GM12878 (cell line): ENCODE results near the gene LSM2. TPM values are rescaled to one million over a fixed set of nuclear protein-coding genes. Genes with fewer than 3 reads are reported as not detected.
A peak's percentile ranks its signal among the peaks of the same experiment; 100 is the strongest.

Experiments
- BHLHE40 ChIP-seq, 2 experiments: fragments of 450-650 bp in 1 of 2; IDR thresholded peaks; 2 replicates each; pipeline ENCODE4 v1.6.1; 2011 to 2017; ENCODE audit warnings: low read depth in 2 of 2, borderline replicate concordance in 1 of 2, improper control_type of control experiment in 1 of 2, low read length in 1 of 2, mild to moderate bottlenecking in 1 of 2
- BRCA1 ChIP-seq: IDR thresholded peaks from 2 replicates; pipeline ENCODE4 v1.6.1; 2011; ENCODE audit warnings: low read depth, low read length, improper control_type of control experiment
- CBFB ChIP-seq: IDR thresholded peaks from 2 replicates; pipeline ENCODE4 v1.6.1; 2016; ENCODE audit warnings: antibody characterized with exemption, low read depth
- E2F4 ChIP-seq: IDR thresholded peaks from 2 replicates; pipeline ENCODE4 v1.6.1; 2012; ENCODE audit warnings: low read depth, low read length, improper control_type of control experiment
- ELK1 ChIP-seq: IDR thresholded peaks from 2 replicates; pipeline ENCODE4 v1.6.1; 2012; ENCODE audit warnings: low read depth, low read length, improper control_type of control experiment
- ESRRA ChIP-seq: IDR thresholded peaks from 2 replicates; pipeline ENCODE4 v1.6.1; 2012; ENCODE audit warnings: mild to moderate bottlenecking, low read length, improper control_type of control experiment
- HCFC1 ChIP-seq: fragments of 150-350 bp; IDR thresholded peaks from 2 replicates; pipeline ENCODE4 v1.6.1; 2014; ENCODE audit warnings: low read length
- HDAC6 ChIP-seq: fragments of 200-600 bp; sonication (generic); IDR thresholded peaks from one replicate; pipeline ENCODE4 v1.8.0; 2017; ENCODE audit warnings: antibody characterized with exemption; ENCODE audit not compliant: unreplicated experiment
- MTA2 ChIP-seq: fragments of 450-650 bp; IDR thresholded peaks from 2 replicates; pipeline ENCODE4 v1.6.1; 2016; ENCODE audit warnings: low read depth, mild to moderate bottlenecking, moderate library complexity
- NFIC ChIP-seq: IDR thresholded peaks from 2 replicates; pipeline ENCODE4 v1.6.1; 2012; ENCODE audit warnings: low read depth, mild to moderate bottlenecking, inconsistent platforms, low read length, moderate library complexity
- NR2C2 ChIP-seq: IDR thresholded peaks from 2 replicates; pipeline ENCODE4 v1.6.1; 2011; ENCODE audit warnings: borderline replicate concordance, low read depth; ENCODE audit not compliant: control insufficient read depth, insufficient read length
- POLR2A ChIP-seq: IDR thresholded peaks from 2 replicates; pipeline ENCODE4 v1.6.1; 2011; ENCODE audit warnings: low read depth, mild to moderate bottlenecking, low read length
- POLR2AphosphoS2 ChIP-seq: IDR thresholded peaks from 2 replicates; pipeline ENCODE4 v1.6.1; 2011; ENCODE audit warnings: low read depth, mild to moderate bottlenecking, low read length, improper control_type of control experiment, moderate library complexity
- RBBP5 ChIP-seq: fragments of 200-600 bp; sonication (generic); conservative IDR thresholded peaks from 2 replicates; pipeline ENCODE4 v1.6.1; 2016
- RCOR1 ChIP-seq: conservative IDR thresholded peaks from 2 replicates; pipeline ENCODE4 v1.6.1; 2012; ENCODE audit warnings: low read depth, low read length, improper control_type of control experiment
- SIN3A ChIP-seq: IDR thresholded peaks from 2 replicates; pipeline ENCODE4 v1.6.1; 2012; ENCODE audit warnings: low read depth, low read length, improper control_type of control experiment
- SKIL ChIP-seq: fragments of 450-650 bp; IDR thresholded peaks from 2 replicates; pipeline ENCODE4 v1.6.1; 2017; ENCODE audit warnings: mild to moderate bottlenecking, low read depth, inconsistent platforms; ENCODE audit not compliant: poor library complexity, severe bottlenecking
- TARDBP ChIP-seq: IDR thresholded peaks from 2 replicates; pipeline ENCODE4 v1.6.1; 2016; ENCODE audit warnings: borderline replicate concordance
- USF1 ChIP-seq: IDR thresholded peaks from 2 replicates; pipeline ENCODE4 v1.6.1; 2011; ENCODE audit warnings: borderline replicate concordance, low read depth, mild to moderate bottlenecking, moderate library complexity, mixed read lengths, low read length; ENCODE audit not compliant: insufficient read depth; ENCODE audit errors: extremely low read length
- ZBTB40 ChIP-seq: fragments of 450-650 bp; IDR thresholded peaks from 2 replicates; pipeline ENCODE4 v1.6.1; 2016; ENCODE audit warnings: mild to moderate bottlenecking, moderate library complexity, borderline replicate concordance
- ZNF217 ChIP-seq: fragments of 450-650 bp; IDR thresholded peaks from 2 replicates; pipeline ENCODE4 v1.6.1; 2017; ENCODE audit warnings: antibody characterized with exemption, mild to moderate bottlenecking
- ZNF384 ChIP-seq: IDR thresholded peaks from 2 replicates; pipeline ENCODE4 v1.6.1; 2012; ENCODE audit warnings: low read depth, mild to moderate bottlenecking, low read length, improper control_type of control experiment, borderline replicate concordance
- polyA plus RNA-seq, 11 experiments: library from polyadenylated mRNA; depleted of rRNA in 4 of 11; unstranded in 6 of 11; stranded (reverse) in 5 of 11; fragments of >200 nt; fragmentation: Nextera tagmentation in 4 of 11; fragmentation: Illumina TruSeq in 1 of 11; extraction: Ambion mirVana in 4 of 11; extraction: Trizol in 1 of 11; gene quantifications; 1 replicate in 1 of 11; 2 replicates in 10 of 11; pipeline versions ENCODE4 v1.2.1 to v1.2.3, GENCODE V29; 2011 to 2016; ENCODE audit warnings: inconsistent platforms in 2 of 11, missing spikeins in 2 of 11, low read depth in 1 of 11
- total RNA-seq, 4 experiments: library from RNA; depleted of rRNA in 3 of 4; stranded (reverse); fragments of >200 nt in 3 of 4; fragmentation: Illumina TruSeq in 1 of 4; extraction: Trizol in 1 of 4; gene quantifications; 2 replicates each; pipeline versions ENCODE4 v1.2.1 to v1.2.3, GENCODE V29; 2013 to 2021

LSM2 gene
- total and polyA plus RNA-seq, 10 of the 15 experiments (the other 5 are each of a cell fraction or from before 2014, with no cell fraction given): 99.1 to 276 (median 153) TPM

- TF ChIP-seq SKIL (peak; percentile 61), E2F4 (no peak), BHLHE40 (IDR thresholded peaks at IDR 0.05; ENCODE audit: borderline replicate concordance in 1 of 2, low read depth in 2 of 2, low read length in 1 of 2) (peak in 1 of 2 experiments; percentile 61; a peak in 2 of 4 replicates), ZNF384 (no peak), ZBTB40 (no peak), USF1 (peak; percentile 70), ZNF217 (peak; percentile 84), POLR2A (peak; percentile 76), MTA2 (no peak), HDAC6 (peak; percentile 60), TARDBP (peak; percentile 38; the same call in 1 of the 2 replicates), BRCA1 (no peak), HCFC1 (peak; percentile 59; the same call in 1 of the 2 replicates), NFIC (no peak), ELK1 (no peak), RCOR1 (no peak), NR2C2 (no peak), POLR2AphosphoS2 (no peak; the same call in 1 of the 2 replicates), SIN3A (peak; percentile 85), CBFB (no peak), RBBP5 (no peak), ESRRA (no peak)
Observed at GRCh38 chr6:31795616-31796298, 11.0 kb downstream of the LSM2 start, which contains the start of gene VARS1 (continued).
